SK-N-SH treated with all-trans-retinoic acid at 6 μM for 48 hours (cell line): ENCODE measurements around the gene SRMS.

Source experiments
- ARNTL ChIP-seq: fragments of 450-650 bp; formaldehyde crosslinking; IDR thresholded peaks from 2 replicates; pipeline ENCODE4 v1.5.0; 2020; ENCODE audit warnings: low read depth, mild to moderate bottlenecking, moderate library complexity, borderline replicate concordance
- CSRNP3 ChIP-seq: fragments of 250-450 bp; sonication (Bioruptor Pico); IDR thresholded peaks from 2 replicates; pipeline ENCODE4 v1.5.1; 2021; ENCODE audit warnings: mild to moderate bottlenecking, moderate library complexity
- ISL1 ChIP-seq: fragments of 250-450 bp; sonication (Bioruptor Pico); IDR thresholded peaks from 2 replicates; pipeline ENCODE4 v2.1.2; 2022; ENCODE audit warnings: mild to moderate bottlenecking, moderate library complexity
- PATZ1 ChIP-seq: fragments of 250-450 bp; sonication (Bioruptor Pico); IDR thresholded peaks from 2 replicates; pipeline ENCODE4 v1.8.0; 2020; ENCODE audit warnings: mild to moderate bottlenecking, moderate library complexity, borderline replicate concordance
- RARB ChIP-seq: fragments of 250-450 bp; sonication (Bioruptor Pico); IDR thresholded peaks from 2 replicates; pipeline ENCODE4 v1.8.0; 2021; ENCODE audit warnings: mild to moderate bottlenecking, moderate library complexity
- TCF4 ChIP-seq: fragments of 250-450 bp; sonication (Bioruptor Pico); IDR thresholded peaks from 2 replicates; pipeline ENCODE4 v1.8.0; 2021; ENCODE audit warnings: mild to moderate bottlenecking, moderate library complexity, borderline replicate concordance
- ZC3H10 ChIP-seq: fragments of 250-450 bp; sonication (Bioruptor Pico); IDR thresholded peaks from 2 replicates; pipeline ENCODE4 v1.5.1; 2021; ENCODE audit warnings: mild to moderate bottlenecking, moderate library complexity
- ZFP3 ChIP-seq: fragments of 250-450 bp; sonication (Bioruptor Pico); IDR thresholded peaks from 2 replicates; pipeline ENCODE4 v1.5.0; 2020; ENCODE audit warnings: mild to moderate bottlenecking, moderate library complexity
- ZNF70 ChIP-seq: fragments of 450-650 bp; formaldehyde crosslinking; IDR thresholded peaks from 2 replicates; pipeline ENCODE4 v1.5.0; 2020; ENCODE audit warnings: mild to moderate bottlenecking, moderate library complexity

GRCh38 chr20:63549019-63549418 lies 1.5 kb upstream of the SRMS start:
- TF ChIP-seq ISL1 (CRISPR knock-in tag) (no peak), ZNF70 (CRISPR knock-in tag) (no peak), ZFP3 (CRISPR knock-in tag) (no peak), ARNTL (CRISPR knock-in tag) (no peak), RARB (no peak), ZC3H10 (CRISPR knock-in tag) (no peak), CSRNP3 (CRISPR knock-in tag) (no peak), PATZ1 (CRISPR knock-in tag) (no peak), TCF4 (no peak)
